Measurements from ENCODE around the gene CDH4.

Gene CDH4

GRCh38 chr20:61593516-61593915 lies 341.5 kb downstream of the CDH4 start:
- no peak for DNase-seq (ENCODE audit: low read depth)
- H3K4me3 ChIP-seq (ENCODE audit: low read depth, low read length), result no peak overlapping the region

GRCh38 chr20:61594198-61594597 lies 342.1 kb downstream of the CDH4 start:
- H3K4me3 ChIP-seq (ENCODE audit: low read depth, low read length), result no peak overlapping the region
- DNase-seq (ENCODE audit: low read depth), result no peak

- no peak for DNase-seq (ENCODE audit: low read depth)
- no peak overlapping the region for H3K4me3 ChIP-seq (ENCODE audit: low read depth, low read length)
These were observed 343.2 kb downstream of the CDH4 start for GRCh38 chr20:61595216-61595615.

GRCh38 chr20:61596687-61597330 lies 344.7 kb downstream of the CDH4 start:
- no peak overlapping the region for H3K4me3 ChIP-seq (ENCODE audit: low read depth, low read length)
- no peak for DNase-seq (ENCODE audit: low read depth)

GRCh38 chr20:61597996-61598395 lies 345.9 kb downstream of the CDH4 start:
- DNase-seq (ENCODE audit: low read depth), result no peak
- no peak overlapping the region for H3K4me3 ChIP-seq (ENCODE audit: low read depth, low read length)

GRCh38 chr20:61598586-61598985 lies 346.5 kb downstream of the CDH4 start:
- no peak for DNase-seq (ENCODE audit: low read depth)
- H3K4me3 ChIP-seq (ENCODE audit: low read depth, low read length), result no peak overlapping the region

GRCh38 chr20:61599061-61599531 lies 347.0 kb downstream of the CDH4 start:
- H3K4me3 ChIP-seq (ENCODE audit: low read depth, low read length), result no peak overlapping the region
- no peak for DNase-seq (ENCODE audit: low read depth)

GRCh38 chr20:61599541-61599992 lies 347.5 kb downstream of the CDH4 start:
- no peak for DNase-seq (ENCODE audit: low read depth)
- H3K4me3 ChIP-seq (ENCODE audit: low read depth, low read length), result no peak overlapping the region

GRCh38 chr20:61600016-61600415 lies 348.0 kb downstream of the CDH4 start:
- H3K4me3 ChIP-seq (ENCODE audit: low read depth, low read length), result no peak overlapping the region
- no peak for DNase-seq (ENCODE audit: low read depth)

- no peak overlapping the region for H3K4me3 ChIP-seq (ENCODE audit: low read depth, low read length)
- DNase-seq (ENCODE audit: low read depth), result no peak
These were observed 349.3 kb downstream of the CDH4 start for GRCh38 chr20:61601361-61601760.

GRCh38 chr20:61601853-61602252 lies 349.8 kb downstream of the CDH4 start:
- H3K4me3 ChIP-seq (ENCODE audit: low read depth, low read length), result no peak overlapping the region
- DNase-seq (ENCODE audit: low read depth), result no peak

GRCh38 chr20:61603715-61604114 lies 351.7 kb downstream of the CDH4 start:
- no peak for DNase-seq (ENCODE audit: low read depth)
- H3K4me3 ChIP-seq (ENCODE audit: low read depth, low read length), result no peak overlapping the region

- no peak overlapping the region for H3K4me3 ChIP-seq (ENCODE audit: low read depth, low read length)
- DNase-seq (ENCODE audit: low read depth), result no peak
These were observed 352.5 kb downstream of the CDH4 start for GRCh38 chr20:61604549-61604948.

GRCh38 chr20:61605283-61605682 lies 353.2 kb downstream of the CDH4 start:
- no peak overlapping the region for H3K4me3 ChIP-seq (ENCODE audit: low read depth, low read length)
- DNase-seq (ENCODE audit: low read depth), result no peak

- no peak overlapping the region for H3K4me3 ChIP-seq (ENCODE audit: low read depth, low read length)
- DNase-seq (ENCODE audit: low read depth), result no peak
These were observed 353.9 kb downstream of the CDH4 start for GRCh38 chr20:61605862-61606557.

- no peak overlapping the region for H3K4me3 ChIP-seq (ENCODE audit: low read depth, low read length)
- DNase-seq (ENCODE audit: low read depth), result no peak
These were observed 356.4 kb downstream of the CDH4 start for GRCh38 chr20:61608275-61609085.

GRCh38 chr20:61609461-61609860 lies 357.4 kb downstream of the CDH4 start:
- DNase-seq (ENCODE audit: low read depth), result no peak
- H3K4me3 ChIP-seq (ENCODE audit: low read depth, low read length), result no peak overlapping the region

- DNase-seq (ENCODE audit: low read depth), result no peak
- H3K4me3 ChIP-seq (ENCODE audit: low read depth, low read length), result no peak overlapping the region
These were observed 359.5 kb downstream of the CDH4 start for GRCh38 chr20:61611401-61612180.

GRCh38 chr20:61613917-61614705 lies 362.1 kb downstream of the CDH4 start:
- no peak overlapping the region for H3K4me3 ChIP-seq (ENCODE audit: low read depth, low read length)
- DNase-seq (ENCODE audit: low read depth), result no peak
